HCT116 (cell line): Measurements from ENCODE around the gene ARHGAP19. TPM values are rescaled to one million over a fixed set of nuclear protein-coding genes. Genes with fewer than 3 reads are reported as not detected.

Experiments
- ATAC-seq: fragments of 200-7000 bp; cut with Tn5 transposase; 2 replicates; pipeline ENCODE4 v1.9.1; 2020; ENCODE audit warnings: mild to moderate bottlenecking, moderate library complexity
- BruUV-seq: library from RNA; stranded (reverse); fragments of 400-500 nt; replicated peaks from 2 replicates; lab custom pipeline; 2021; lab: Mats Ljungman, UMichigan
- CTCF ChIA-PET: fragments of 300-600 bp; sonication (Branson Sonifier 250); formaldehyde crosslinking; loops from one replicate; lab custom pipeline; 2021; ENCODE audit warnings: antibody characterized with exemption; lab: Charles Lee
- POLR2A ChIA-PET: fragments of 300-600, 350-600 bp; sonication (Branson Sonifier 250); formaldehyde crosslinking; loops from one replicate; lab custom pipeline; 2021; ENCODE audit warnings: antibody characterized with exemption; lab: Charles Lee
- RAD21 ChIA-PET, 2 experiments: fragments of 300-600 bp; sonication (Branson Sonifier 250); formaldehyde crosslinking; loops; one replicate each; lab custom pipeline; 2023; ENCODE audit warnings: low total read pairs in 2 of 2; ENCODE audit not compliant: uncharacterized antibody in 2 of 2, unreplicated experiment in 2 of 2, low non-redundant PET in 1 of 2; lab: Charles Lee
- DNase-seq: peaks from one replicate; pipeline ENCODE4 v3.0.0-alpha.2; 2010; ENCODE audit warnings: low read depth, low spot score
- H2AFZ ChIP-seq: fragments of 200-600 bp; shearing (Covaris generic), sonication (generic); 2 replicates; pipeline ENCODE4 v1.6.1; 2017; ENCODE audit warnings: low read depth, mixed run types, mixed read lengths, antibody characterized with exemption, low read length; ENCODE audit not compliant: poor library complexity, severe bottlenecking
- H3K27ac ChIP-seq: 2 replicates; pipeline ENCODE4 v1.5.1; 2012; ENCODE audit warnings: low read depth, low read length
- H3K27me3 ChIP-seq: fragments of 200-600 bp; sonication (generic); 2 replicates; pipeline ENCODE4 v1.6.1; 2016; ENCODE audit warnings: mixed run types, low read length, mixed read lengths; ENCODE audit not compliant: insufficient read depth
- H3K36me3 ChIP-seq, 2 experiments: fragments of 200-500 bp in 1 of 2; fragments of 200-600 bp in 1 of 2; sonication (Bioruptor generic) in 1 of 2; sonication (generic) in 1 of 2; 2 replicates each; pipeline versions ENCODE4 v1.5.1 to v1.6.1; 2014 to 2016; ENCODE audit warnings: low read length in 2 of 2, inconsistent platforms in 1 of 2, mixed read lengths in 1 of 2, mixed run types in 1 of 2; ENCODE audit not compliant: insufficient read depth in 2 of 2, control insufficient read depth in 1 of 2
- H3K4me1 ChIP-seq, 2 experiments: fragments of 200-600 bp in 1 of 2; sonication (generic) in 1 of 2; 2 replicates each; pipeline versions ENCODE4 v1.5.1 to v1.6.1; 2012 to 2017; ENCODE audit warnings: low read length in 2 of 2, inconsistent platforms in 1 of 2, mild to moderate bottlenecking in 1 of 2, mixed read lengths in 1 of 2, mixed run types in 1 of 2, moderate library complexity in 1 of 2; ENCODE audit not compliant: insufficient read depth in 2 of 2, control insufficient read depth in 1 of 2
- H3K4me2 ChIP-seq: fragments of 200-600 bp; sonication (generic); 2 replicates; pipeline ENCODE4 v1.6.1; 2017; ENCODE audit warnings: mixed run types, low read length, mixed read lengths
- H3K4me3 ChIP-seq, 2 experiments: fragments of 200-600 bp in 1 of 2; sonication (generic) in 1 of 2; replicated peaks in 1 of 2; 2 replicates each; pipeline ENCODE4 v1.5.1; 2011 to 2016; ENCODE audit warnings: low read length in 2 of 2, control low read depth in 1 of 2, low read depth in 1 of 2, mild to moderate bottlenecking in 1 of 2, mixed read lengths in 1 of 2, mixed run types in 1 of 2
- H3K79me2 ChIP-seq: fragments of 200-600 bp; sonication (generic); 2 replicates; pipeline ENCODE4 v1.6.1; 2017; ENCODE audit warnings: mild to moderate bottlenecking, mixed run types, low read length, moderate library complexity, mixed read lengths; ENCODE audit not compliant: insufficient read depth
- H3K9ac ChIP-seq: fragments of 200-600 bp; sonication (generic); 2 replicates; pipeline ENCODE4 v1.6.1; 2016; ENCODE audit warnings: low read length, mixed read lengths
- H3K9me2 ChIP-seq: fragments of 200-600 bp; sonication (generic), shearing (Covaris generic); 2 replicates; pipeline ENCODE4 v1.6.1; 2017; ENCODE audit warnings: mixed run types, mild to moderate bottlenecking, moderate library complexity; ENCODE audit not compliant: insufficient read depth
- H3K9me3 ChIP-seq, 2 experiments: fragments of 200-500 bp in 1 of 2; fragments of 200-600 bp in 1 of 2; sonication (Bioruptor generic) in 1 of 2; sonication (generic) in 1 of 2; 2 replicates each; pipeline ENCODE4 v1.6.1; 2014 to 2017; ENCODE audit warnings: low read length in 2 of 2, mixed read lengths in 2 of 2, inconsistent platforms in 1 of 2, low read depth in 1 of 2, mild to moderate bottlenecking in 1 of 2, mixed run types in 1 of 2, moderate library complexity in 1 of 2; ENCODE audit not compliant: control insufficient read depth in 1 of 2, insufficient read depth in 1 of 2
- H4K20me1 ChIP-seq: fragments of 200-600 bp; sonication (generic), shearing (Covaris generic); 2 replicates; pipeline ENCODE4 v1.6.1; 2017; ENCODE audit warnings: mixed run types, mild to moderate bottlenecking, moderate library complexity; ENCODE audit not compliant: insufficient read depth
- ATF3 ChIP-seq: IDR thresholded peaks from 2 replicates; pipeline ENCODE4 v1.6.1; 2012
- CBX3 ChIP-seq: IDR thresholded peaks from 2 replicates; pipeline ENCODE4 v1.6.1; 2012; ENCODE audit warnings: low read depth
- CEBPB ChIP-seq: IDR thresholded peaks from 2 replicates; pipeline ENCODE4 v1.6.1; 2012; ENCODE audit warnings: low read depth
- ELF1 ChIP-seq: IDR thresholded peaks from 2 replicates; pipeline ENCODE4 v1.6.1; 2012; ENCODE audit warnings: low read depth, borderline replicate concordance
- EZH2 ChIP-seq: fragments of 200-600 bp; sonication (generic); IDR thresholded peaks from 2 replicates; pipeline ENCODE4 v1.6.1; 2017; ENCODE audit warnings: antibody characterized with exemption, mixed run types
- EZH2phosphoT487 ChIP-seq: fragments of 200-600 bp; IDR thresholded peaks from 2 replicates; pipeline ENCODE4 v1.6.1; 2018; ENCODE audit warnings: antibody characterized with exemption, borderline replicate concordance
- JUND ChIP-seq: IDR thresholded peaks from 2 replicates; pipeline ENCODE4 v1.6.1; 2012
- POLR2AphosphoS5 ChIP-seq: IDR thresholded peaks from 2 replicates; pipeline ENCODE4 v1.6.1; 2011; ENCODE audit warnings: mild to moderate bottlenecking, low read depth, low read length, moderate library complexity
- REST ChIP-seq: IDR thresholded peaks from 2 replicates; pipeline ENCODE4 v1.6.1; 2012; ENCODE audit warnings: low read depth
- SIN3A ChIP-seq: IDR thresholded peaks from 2 replicates; pipeline ENCODE4 v1.6.1; 2012; ENCODE audit warnings: low read depth
- TCF7L2 ChIP-seq: IDR thresholded peaks from 2 replicates; pipeline ENCODE4 v1.7.0; 2011; ENCODE audit warnings: borderline replicate concordance, inconsistent platforms; ENCODE audit not compliant: insufficient read depth, insufficient read length; ENCODE audit errors: extremely low read depth
- YY1 ChIP-seq: IDR thresholded peaks from 2 replicates; pipeline ENCODE4 v1.6.1; 2011; ENCODE audit warnings: low read length, low read depth, moderate library complexity, mild to moderate bottlenecking; ENCODE audit not compliant: insufficient replicate concordance; ENCODE audit errors: extremely low read depth
- ZBTB33 ChIP-seq: IDR thresholded peaks from 2 replicates; pipeline ENCODE4 v1.6.1; 2011; ENCODE audit warnings: mild to moderate bottlenecking, low read length, moderate library complexity; ENCODE audit not compliant: insufficient replicate concordance; ENCODE audit errors: extremely low read depth
- ZNF274 ChIP-seq: fragments of 200-500 bp; sonication (Bioruptor generic); IDR thresholded peaks from 2 replicates; pipeline ENCODE4 v1.6.1; 2014; ENCODE audit warnings: mild to moderate bottlenecking, low read depth, low read length, inconsistent platforms
- intact Hi-C: fragments of 100-400 bp; cut with micrococcal nuclease; formaldehyde crosslinking; loops from 2 replicates; pipeline ENCODE4 v1.10.0; 2022
- total RNA-seq: library from RNA; stranded (reverse); gene quantifications from one replicate; pipeline ENCODE4 v1.2.1, GENCODE V29; 2021; ENCODE audit not compliant: unreplicated experiment

ARHGAP19 gene
- total RNA-seq, 1 experiment from 2014 or later = 36.8 TPM

- TF ChIP-seq JUND (no peak), ZNF274 (no peak), TCF7L2 (no peak), POLR2AphosphoS5 (no peak), EZH2 (no peak), SIN3A (no peak), CBX3 (no peak)
- Histone ChIP-seq H3K36me3 (no peaks in the 10 kb centered on the region), H3K4me3 (no peak overlapping the region), H3K4me1 (peaks cover 2% of the 10 kb centered on the region in 2 experiments; a peak in 2 of 4 replicates), H2AFZ (no peak overlapping the region), H3K79me2 (peaks cover 33% of the 10 kb centered on the region), H3K9ac (no peak overlapping the region), H3K27ac (no peak overlapping the region), H3K9me2 (no peaks in the 10 kb centered on the region), H3K27me3 (no peaks in the 10 kb centered on the region), H3K9me3 (no peaks in the 10 kb centered on the region), H3K4me2 (no peak overlapping the region), H4K20me1 (no peaks in the 10 kb centered on the region)
- no peak for DNase-seq
- RAD21 ChIA-PET = no interaction called here
- CTCF ChIA-PET = no interaction called here
- intact Hi-C loops = no loop called here
- no TSS peak for BruUV-seq
- POLR2A ChIA-PET = interaction anchor here (1.2 kb wide), 1 partner anchor 10 kb away, joined by 3 read pairs; no protein-coding TSS in a partner anchor
- ATAC-seq = no peak
Measured at GRCh38 chr10:97273700-97274099, 18.7 kb downstream of the ARHGAP19 start.

DNA sequence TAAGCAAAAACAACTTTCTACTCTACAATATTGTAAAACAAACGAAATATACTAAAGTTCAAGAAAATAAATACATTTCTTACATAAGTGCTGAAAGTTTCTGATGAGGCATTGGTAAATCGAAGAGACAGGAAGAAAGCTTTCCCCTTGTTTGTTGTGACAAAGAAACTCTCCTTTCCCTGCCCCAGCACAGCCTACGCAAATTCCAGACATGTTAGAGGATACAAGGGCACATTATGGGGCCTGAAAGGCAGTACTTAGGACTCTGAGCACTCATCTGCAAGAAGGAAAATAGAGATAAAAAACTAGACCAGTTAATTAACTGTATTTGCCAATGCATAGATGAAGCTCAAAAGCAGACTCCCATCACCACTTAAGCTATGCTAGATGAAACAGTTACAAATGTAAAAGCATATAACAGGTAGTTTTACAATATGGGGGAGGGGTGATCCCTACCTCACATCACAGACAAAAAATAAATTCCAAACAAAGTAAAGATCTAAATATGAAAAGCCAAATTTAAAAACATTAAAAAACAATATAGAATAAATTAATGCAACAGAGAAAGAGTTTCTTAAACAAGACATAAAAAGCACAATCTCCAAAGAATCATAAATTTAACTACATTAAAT is 21.8 kb downstream of the ARHGAP19 start:
- no peak overlapping the region for H3K27ac ChIP-seq
- ChIA-PET POLR2A (no interaction called here), CTCF (interaction anchor here (1.4 kb wide), 1 partner anchor 8 kb away, joined by 4 read pairs; no protein-coding TSS in a partner anchor), RAD21 (no interaction called here)
- intact Hi-C loops = no loop called here
- H4K20me1 ChIP-seq = no peaks in the 10 kb centered on the region
- H3K4me1 ChIP-seq = no peaks in the 10 kb centered on the region
- H3K4me2 ChIP-seq = 0 out of 2 replicates have a peak overlapping the region, but pooled peaks have one; percentile 2
- H3K36me3 ChIP-seq = no peaks in the 10 kb centered on the region
- H3K9me2 ChIP-seq = no peaks in the 10 kb centered on the region
- ATAC-seq (no peak), DNase-seq (no peak)
- no peaks in the 10 kb centered on the region for H3K27me3 ChIP-seq
- BruUV-seq = no TSS peak
- H3K9ac ChIP-seq = no peak overlapping the region
- no peak overlapping the region for H3K4me3 ChIP-seq
- H2AFZ ChIP-seq = no peak overlapping the region
- no peaks in the 10 kb centered on the region for H3K9me3 ChIP-seq
- peaks cover 24% of the 10 kb centered on the region for H3K79me2 ChIP-seq
- TF ChIP-seq ELF1 (no peak), ZBTB33 (no peak), REST (no peak), EZH2phosphoT487 (no peak), ATF3 (no peak), JUND (no peak), CEBPB (no peak), YY1 (no peak), POLR2AphosphoS5 (no peak)
